ENCODE data around the gene AP3D1. TPM values are rescaled to one million over a fixed set of nuclear protein-coding genes. Genes with fewer than 3 reads are reported as not detected.

The AP3D1 gene
- total and polyA plus RNA-seq, 5 donors, result 82.7 to 145 (median 87.3) TPM

DNA sequence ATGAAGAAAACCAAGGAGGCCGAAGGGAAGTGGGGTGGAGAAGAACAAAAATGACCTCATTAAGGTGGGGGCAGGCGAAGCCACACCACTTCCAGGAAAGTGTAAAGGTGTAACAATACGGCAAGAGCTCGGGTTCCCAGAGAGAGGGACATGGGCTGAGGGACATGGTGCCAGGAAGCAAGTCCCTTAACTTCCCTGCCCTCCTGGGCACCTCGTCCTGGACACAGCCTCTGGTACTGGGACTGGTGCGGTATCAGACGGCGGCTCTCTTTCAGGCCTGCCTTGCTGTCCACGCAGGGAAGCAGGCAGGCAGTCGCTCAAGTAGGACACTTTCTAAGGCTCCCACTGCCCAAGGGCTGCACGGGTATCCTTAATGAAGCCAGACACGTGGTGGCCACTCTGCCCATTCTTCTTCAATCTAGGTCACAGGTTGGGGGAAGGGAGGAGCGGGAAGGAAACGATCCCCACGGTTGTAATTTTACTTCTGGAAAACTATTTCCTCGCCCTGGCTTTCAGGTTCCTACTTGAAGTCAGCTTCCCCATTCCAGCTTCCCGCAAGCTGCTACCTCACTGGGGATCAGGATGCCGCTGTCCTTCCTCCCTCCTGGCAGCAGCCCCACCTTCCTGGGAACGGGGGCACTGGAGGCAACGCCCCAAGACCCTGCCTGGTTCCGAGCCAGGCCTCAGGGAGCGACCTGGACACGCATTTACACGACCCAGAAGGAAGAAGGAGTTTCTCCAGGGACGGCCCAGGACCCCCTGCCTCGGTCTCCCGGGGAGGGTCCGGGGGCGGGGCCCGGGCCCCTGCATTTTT is 1.2 kb downstream of the AP3D1 start:
- DNase-seq (peak in 1 of 3 donors; percentile 46), ATAC-seq (no peak)
- peaks cover 6% of the 10 kb centered on the region for H3K4me1 ChIP-seq (ENCODE audit: control insufficient read depth, insufficient read depth, low read length)
- no peaks in the 10 kb centered on the region for H3K27me3 ChIP-seq (ENCODE audit: control insufficient read depth, insufficient read depth)
- 16% methylated on average over 30 of the region's 30 CpGs for WGBS
- no peaks in the 10 kb centered on the region for H3K9me3 ChIP-seq (ENCODE audit: control insufficient read depth, low read length)
- H3K27ac ChIP-seq (ENCODE audit: low read length), result no peak overlapping the region
- H3K4me3 ChIP-seq (ENCODE audit: low read length), result peak overlapping the region; percentile 64
- intact Hi-C loops (cut with DNase I), result loop anchor here in 2 of 4 donors (10.0 kb wide), 3 partner anchors 65 to 235 kb away; no protein-coding TSS in a partner anchor

DNA sequence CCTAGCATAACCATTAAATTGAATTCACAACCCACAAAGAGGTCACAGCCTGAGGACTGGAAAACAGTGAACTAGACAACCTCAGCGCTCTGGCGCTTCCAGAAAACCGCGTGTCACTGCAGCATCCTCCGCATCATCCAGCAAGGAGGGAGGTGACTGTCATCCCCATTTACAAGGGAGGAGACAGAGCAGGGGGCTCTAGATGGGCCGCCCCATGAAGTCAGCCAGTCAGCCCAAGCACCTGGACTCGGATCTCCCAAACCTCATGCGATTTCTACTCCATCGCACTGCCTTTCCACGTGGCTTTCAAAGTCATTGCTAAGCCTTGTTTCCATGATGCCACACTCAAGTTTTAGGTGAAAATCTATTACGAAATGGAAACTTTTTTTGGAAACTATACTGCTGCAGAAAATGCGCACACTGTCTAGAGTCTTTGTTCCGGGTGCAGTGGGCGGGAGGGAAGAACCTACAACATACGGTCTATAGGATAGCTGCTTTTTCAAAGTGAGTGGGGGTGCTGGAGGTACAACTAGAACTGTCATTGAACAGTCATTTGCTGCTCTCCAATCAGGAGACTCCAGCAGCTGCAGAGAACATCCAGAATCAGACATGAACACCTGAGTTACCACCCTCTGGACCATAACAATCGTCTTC is 2.8 kb downstream of the AP3D1 start:
- no peak for DNase-seq
- Histone ChIP-seq H3K9me3 (ENCODE audit: control insufficient read depth, low read length) (no peaks in the 10 kb centered on the region), H3K27ac (ENCODE audit: low read length) (no peak overlapping the region), H3K4me1 (ENCODE audit: control insufficient read depth, insufficient read depth, low read length) (peaks cover 6% of the 10 kb centered on the region), H3K27me3 (ENCODE audit: control insufficient read depth, insufficient read depth) (no peaks in the 10 kb centered on the region), H3K4me3 (ENCODE audit: low read length) (no peak overlapping the region)
- WGBS, result 86% methylated on average over 16 of the region's 16 CpGs
- ATAC-seq, result no peak
- intact Hi-C loops (cut with DNase I), result no loop called here

DNA sequence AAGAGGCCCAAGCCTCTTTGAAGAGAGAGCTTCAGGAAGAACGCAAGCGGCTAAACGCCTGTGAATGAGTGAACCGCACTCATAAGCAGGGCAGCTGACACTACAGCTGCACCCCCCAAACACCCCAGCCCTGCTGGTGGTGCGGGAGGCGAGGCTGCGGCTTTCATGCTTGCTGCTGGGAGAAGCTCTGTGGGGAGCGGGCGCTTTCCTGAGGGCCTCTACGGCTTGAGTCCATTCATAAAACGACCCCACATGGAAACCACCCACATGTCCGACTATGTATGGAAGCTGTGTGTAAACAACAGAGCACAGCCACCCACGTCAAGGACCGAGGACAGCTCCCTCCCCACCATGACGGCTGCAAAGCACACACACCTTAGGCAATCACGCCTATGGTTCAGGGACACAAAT is 5.5 kb downstream of the AP3D1 start:
- H3K4me3 ChIP-seq (ENCODE audit: low read length), result no peak overlapping the region
- intact Hi-C loops (cut with DNase I), result no loop called here
- ATAC-seq, result no peak
- no peaks in the 10 kb centered on the region for H3K27me3 ChIP-seq (ENCODE audit: control insufficient read depth, insufficient read depth)
- DNase-seq, result no peak
- no peaks in the 10 kb centered on the region for H3K9me3 ChIP-seq (ENCODE audit: control insufficient read depth, low read length)
- H3K27ac ChIP-seq (ENCODE audit: low read length), result no peak overlapping the region
- 67% methylated on average over 16 of the region's 16 CpGs for WGBS
- H3K4me1 ChIP-seq (ENCODE audit: control insufficient read depth, insufficient read depth, low read length), result peaks cover 6% of the 10 kb centered on the region

DNA sequence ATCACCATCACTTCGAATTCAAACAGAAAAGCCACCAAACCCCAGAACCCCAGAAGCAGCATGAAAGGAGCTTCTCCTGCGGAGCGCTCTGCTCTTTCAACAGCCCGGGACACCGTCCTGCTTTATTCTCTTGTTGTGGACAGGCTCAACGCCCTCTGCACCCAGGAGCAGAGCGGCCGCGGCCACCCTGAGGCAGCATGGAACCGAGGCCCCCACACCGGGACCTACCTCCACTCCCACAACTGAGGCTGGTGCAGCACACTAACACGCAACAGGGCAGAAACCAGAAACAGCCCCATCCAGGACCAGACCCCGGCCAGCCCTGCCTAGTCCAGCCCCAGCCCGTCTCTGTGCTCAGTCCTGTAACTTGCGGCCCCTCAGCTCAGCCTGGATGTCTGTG is 7.2 kb downstream of the AP3D1 start:
- intact Hi-C loops (cut with DNase I), result no loop called here
- ATAC-seq, result peak in 1 of 2 donors; percentile 6

DNA sequence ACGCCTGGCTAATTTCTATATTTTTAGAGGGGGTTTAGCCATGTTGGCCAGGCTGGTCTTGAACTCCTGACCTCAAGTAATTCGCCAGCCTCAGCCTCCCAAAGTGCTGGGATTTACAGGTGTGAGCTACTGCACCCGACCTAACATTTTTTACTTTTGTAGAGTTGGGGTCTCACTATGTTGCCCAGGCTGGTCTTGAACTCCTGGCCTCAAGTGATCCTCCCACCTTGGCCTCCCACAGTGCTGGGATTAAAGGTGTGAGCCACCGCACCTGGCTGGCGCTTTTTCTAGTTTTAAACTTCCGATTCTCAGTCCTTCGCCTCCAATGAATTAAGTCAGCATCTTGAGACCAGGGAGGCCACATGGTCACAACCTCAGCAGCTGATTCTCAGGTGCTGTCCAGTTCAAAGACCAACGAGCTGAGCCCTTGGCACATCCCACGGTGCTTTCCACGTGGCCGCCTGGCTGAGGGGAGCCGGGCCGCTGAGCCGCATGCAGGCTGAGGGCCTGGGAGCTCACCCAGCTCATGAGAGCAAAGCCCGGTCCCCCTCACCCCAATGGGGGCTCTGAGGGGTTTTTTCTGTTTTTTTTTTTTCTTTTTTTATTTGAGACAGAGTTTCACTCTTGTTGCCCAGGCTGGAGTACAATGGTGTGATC is 9.1 kb downstream of the AP3D1 start:
- no peak overlapping the region for H3K27ac ChIP-seq (ENCODE audit: low read length)
- no peaks in the 10 kb centered on the region for H3K9me3 ChIP-seq (ENCODE audit: control insufficient read depth, low read length)
- intact Hi-C loops (cut with DNase I), result no loop called here
- no peaks in the 10 kb centered on the region for H3K27me3 ChIP-seq (ENCODE audit: control insufficient read depth, insufficient read depth)
- WGBS, result 93% methylated on average over 15 of the region's 15 CpGs
- no peak overlapping the region for H3K4me3 ChIP-seq (ENCODE audit: low read length)
- peaks cover 3% of the 10 kb centered on the region for H3K4me1 ChIP-seq (ENCODE audit: control insufficient read depth, insufficient read depth, low read length)
- ATAC-seq (no peak), DNase-seq (no peak)

More for the DNA sequence above, 7.2 kb downstream of the AP3D1 start:
- 91% methylated on average over 15 of the region's 15 CpGs for WGBS
- Histone ChIP-seq H3K9me3 (ENCODE audit: control insufficient read depth, low read length) (no peaks in the 10 kb centered on the region), H3K4me3 (ENCODE audit: low read length) (no peak overlapping the region), H3K27ac (ENCODE audit: low read length) (no peak overlapping the region), H3K27me3 (ENCODE audit: control insufficient read depth, insufficient read depth) (no peaks in the 10 kb centered on the region), H3K4me1 (ENCODE audit: control insufficient read depth, insufficient read depth, low read length) (peaks cover 3% of the 10 kb centered on the region)
- no peak for DNase-seq

DNA sequence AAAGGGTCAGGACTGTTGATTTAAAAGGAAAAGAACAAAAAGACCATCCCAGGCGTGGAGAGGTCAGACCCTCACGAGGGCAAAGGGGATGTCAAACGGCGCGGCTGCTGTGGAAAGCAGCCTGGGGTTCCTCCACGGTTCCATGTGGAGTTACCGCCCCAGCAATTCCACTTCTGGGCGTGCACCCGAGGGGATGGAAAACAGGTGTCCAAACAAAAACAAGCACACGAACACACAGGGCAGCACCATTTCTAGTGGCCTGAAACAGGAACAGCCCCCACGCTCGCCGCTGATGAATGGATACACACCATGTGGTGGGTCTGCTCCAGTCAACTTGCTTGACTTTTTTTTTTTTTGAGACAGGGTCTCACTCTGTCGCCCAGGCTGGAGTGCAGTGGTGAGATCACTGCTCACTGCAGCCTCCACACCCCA is 11.2 kb downstream of the AP3D1 start:
- Histone ChIP-seq H3K27ac (ENCODE audit: low read length) (no peak overlapping the region), H3K9me3 (ENCODE audit: control insufficient read depth, low read length) (no peaks in the 10 kb centered on the region), H3K4me3 (ENCODE audit: low read length) (no peak overlapping the region), H3K4me1 (ENCODE audit: control insufficient read depth, insufficient read depth, low read length) (no peaks in the 10 kb centered on the region), H3K27me3 (ENCODE audit: control insufficient read depth, insufficient read depth) (no peaks in the 10 kb centered on the region)
- ATAC-seq, result no peak
- DNase-seq, result no peak
- WGBS, result 86% methylated on average over 14 of the region's 14 CpGs
- intact Hi-C loops (cut with DNase I), result no loop called here

DNA sequence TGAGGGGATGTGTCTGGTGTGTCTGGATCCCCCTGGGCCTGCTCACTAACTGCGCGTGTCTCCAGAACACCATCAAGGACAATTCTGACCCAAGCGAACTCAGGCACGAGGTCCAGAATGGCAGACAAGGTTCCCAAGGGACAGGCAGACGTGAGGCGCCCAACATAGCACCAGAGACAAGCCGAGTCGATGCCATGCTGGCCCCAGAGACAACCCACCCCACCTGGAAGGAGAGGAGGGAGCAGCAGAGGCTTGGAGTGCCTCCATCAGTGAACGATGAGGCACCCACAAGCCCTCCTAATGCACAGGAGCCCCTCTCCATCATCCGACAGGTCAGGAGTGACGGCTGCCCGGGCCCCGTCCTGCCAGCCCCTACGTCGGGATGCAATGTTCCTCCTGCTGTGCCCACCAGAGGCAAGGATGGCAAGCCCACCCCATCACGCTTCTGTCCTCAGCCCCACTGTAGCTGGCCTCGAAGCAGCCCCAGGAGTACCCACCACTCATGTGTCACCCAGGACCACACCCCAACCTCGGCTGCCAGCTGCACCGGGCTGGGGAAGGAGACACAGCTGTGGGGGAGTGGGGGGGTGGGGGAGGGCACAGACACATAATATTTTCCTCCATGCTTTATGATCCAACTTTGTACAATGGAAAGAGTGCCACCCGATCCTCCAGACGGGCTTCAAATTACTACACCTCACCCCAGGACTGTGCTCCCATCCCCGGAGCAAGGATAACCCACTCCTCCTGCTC is 11.8 kb downstream of the AP3D1 start:
- no peak for DNase-seq
- Histone ChIP-seq H3K27me3 (ENCODE audit: control insufficient read depth, insufficient read depth) (no peaks in the 10 kb centered on the region), H3K4me3 (ENCODE audit: low read length) (no peak overlapping the region), H3K4me1 (ENCODE audit: control insufficient read depth, insufficient read depth, low read length) (no peaks in the 10 kb centered on the region), H3K9me3 (ENCODE audit: control insufficient read depth, low read length) (no peaks in the 10 kb centered on the region), H3K27ac (ENCODE audit: low read length) (no peak overlapping the region)
- 83% methylated on average over 22 of the region's 22 CpGs for WGBS
- intact Hi-C loops (cut with DNase I), result no loop called here
- no peak for ATAC-seq

DNA sequence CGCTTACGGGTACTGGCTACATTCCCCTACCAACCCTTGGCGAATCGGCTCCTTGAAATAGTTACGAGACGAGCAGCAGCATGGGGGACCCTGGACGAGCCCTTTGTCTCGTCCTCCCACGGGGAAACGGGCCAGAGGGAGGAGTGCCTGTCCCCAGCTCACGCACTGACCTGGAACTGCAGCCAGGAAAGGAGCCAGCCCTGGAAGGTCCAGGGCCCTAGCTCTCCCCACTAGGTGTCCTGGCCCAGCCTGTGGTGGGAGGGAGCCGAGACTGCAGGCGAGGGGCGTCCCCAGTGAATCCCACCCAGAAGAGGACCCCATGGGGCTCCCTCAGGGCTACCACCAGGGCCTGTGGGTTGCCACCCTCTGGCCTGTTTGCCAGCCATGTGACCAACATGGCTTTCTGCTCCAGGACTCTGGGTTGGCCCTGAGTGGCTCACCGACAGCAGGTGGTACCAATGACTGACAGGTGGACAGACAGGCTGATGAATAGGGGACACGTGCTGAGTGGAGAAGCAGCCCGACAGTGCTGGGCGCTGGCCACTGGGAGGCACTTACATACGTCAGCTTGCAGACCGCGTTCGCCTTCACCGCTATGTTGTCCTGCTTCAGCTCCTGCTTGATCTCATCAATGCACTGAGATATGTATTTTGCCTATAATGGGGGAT is 13.2 kb downstream of the AP3D1 start:
- Histone ChIP-seq H3K27me3 (ENCODE audit: control insufficient read depth, insufficient read depth) (no peaks in the 10 kb centered on the region), H3K4me1 (ENCODE audit: control insufficient read depth, insufficient read depth, low read length) (no peaks in the 10 kb centered on the region), H3K4me3 (ENCODE audit: low read length) (no peak overlapping the region), H3K9me3 (ENCODE audit: control insufficient read depth, low read length) (no peaks in the 10 kb centered on the region), H3K27ac (ENCODE audit: low read length) (no peak overlapping the region)
- 85% methylated on average over 23 of the region's 23 CpGs for WGBS
- intact Hi-C loops (cut with DNase I), result no loop called here
- no peak for DNase-seq
- ATAC-seq, result peak; percentile 41 to 56

DNA sequence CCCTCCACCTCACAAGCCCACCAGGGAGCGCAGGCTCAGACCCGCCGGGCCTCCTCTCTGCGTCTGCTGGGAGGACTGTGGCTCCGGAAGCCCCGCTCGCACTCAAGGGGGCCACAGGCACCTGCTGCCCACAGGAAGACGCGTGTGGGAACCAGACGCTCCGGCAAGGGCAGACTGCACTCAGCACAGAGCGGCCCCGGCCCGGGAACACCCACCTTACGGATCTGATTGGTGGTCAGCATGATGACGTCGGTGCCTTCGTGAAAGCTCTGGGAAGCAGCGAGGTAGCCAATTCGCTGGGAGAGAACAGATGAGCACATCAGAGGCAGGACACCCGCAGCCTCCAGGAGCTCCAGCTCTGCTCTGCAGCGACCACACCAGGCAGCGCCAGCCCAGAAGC is 14.6 kb downstream of the AP3D1 start:
- 93% methylated on average over 23 of the region's 23 CpGs for WGBS
- H3K27ac ChIP-seq (ENCODE audit: low read length), result no peak overlapping the region
- intact Hi-C loops (cut with DNase I), result no loop called here

More for the DNA sequence above, 14.6 kb downstream of the AP3D1 start:
- H3K4me1 ChIP-seq (ENCODE audit: control insufficient read depth, insufficient read depth, low read length), result no peaks in the 10 kb centered on the region
- no peak overlapping the region for H3K4me3 ChIP-seq (ENCODE audit: low read length)
- no peaks in the 10 kb centered on the region for H3K27me3 ChIP-seq (ENCODE audit: control insufficient read depth, insufficient read depth)
- ATAC-seq (no peak), DNase-seq (peak in 1 of 3 donors; percentile 44)
- no peaks in the 10 kb centered on the region for H3K9me3 ChIP-seq (ENCODE audit: control insufficient read depth, low read length)

All from right cardiac atrium (tissue), 5 donors.